Mucosa of rectum (tissue), 2 donors: Measurements from ENCODE around the gene KIAA1614.

Experiments used
- H3K27ac ChIP-seq, 2 donors: one replicate each; pipeline ENCODE4 v1.7.0; 2013; ENCODE audit warnings: inconsistent platforms in 2 of 2, low read depth in 2 of 2, low read length in 2 of 2
- H3K27me3 ChIP-seq, 2 donors: one replicate each; pipeline ENCODE4 v1.7.0; 2013; ENCODE audit warnings: low read length in 2 of 2; ENCODE audit not compliant: control insufficient read depth in 2 of 2, insufficient read depth in 2 of 2
- H3K36me3 ChIP-seq, 2 donors: one replicate each; pipeline ENCODE4 v1.7.0; 2013; ENCODE audit warnings: low read length in 2 of 2; ENCODE audit not compliant: control insufficient read depth in 2 of 2, insufficient read depth in 2 of 2
- H3K4me1 ChIP-seq, 2 donors: one replicate each; pipeline ENCODE4 v1.7.0; 2013; ENCODE audit warnings: low read length in 2 of 2, mild to moderate bottlenecking in 1 of 2; ENCODE audit not compliant: control insufficient read depth in 2 of 2, insufficient read depth in 2 of 2
- H3K4me3 ChIP-seq, 2 donors: one replicate each; pipeline ENCODE4 v1.7.0; 2013; ENCODE audit warnings: low read length in 2 of 2
- H3K9ac ChIP-seq, 2 donors: one replicate each; pipeline ENCODE4 v1.7.0; 2013; ENCODE audit warnings: low read length in 2 of 2, low read depth in 1 of 2, mild to moderate bottlenecking in 1 of 2
- H3K9me3 ChIP-seq, 2 donors: one replicate each; pipeline ENCODE4 v1.7.0; 2013; ENCODE audit warnings: low read length in 2 of 2; ENCODE audit not compliant: control insufficient read depth in 2 of 2
- donor health status: healthy.
- donor health status: Normal muscosa, but diverticular disease.

Gene KIAA1614

GRCh38 chr1:180949616-180950000, 36.9 kb downstream of the KIAA1614 start:
- Histone ChIP-seq H3K4me1 (peaks cover 6 to 9% of the 10 kb centered on the region in 2 donors), H3K9me3 (no peaks in the 10 kb centered on the region), H3K4me3 (no peak overlapping the region), H3K9ac (no peak overlapping the region), H3K27ac (no peak overlapping the region), H3K36me3 (peaks cover 4 to 11% of the 10 kb centered on the region in 2 donors), H3K27me3 (no peaks in the 10 kb centered on the region)

DNA sequence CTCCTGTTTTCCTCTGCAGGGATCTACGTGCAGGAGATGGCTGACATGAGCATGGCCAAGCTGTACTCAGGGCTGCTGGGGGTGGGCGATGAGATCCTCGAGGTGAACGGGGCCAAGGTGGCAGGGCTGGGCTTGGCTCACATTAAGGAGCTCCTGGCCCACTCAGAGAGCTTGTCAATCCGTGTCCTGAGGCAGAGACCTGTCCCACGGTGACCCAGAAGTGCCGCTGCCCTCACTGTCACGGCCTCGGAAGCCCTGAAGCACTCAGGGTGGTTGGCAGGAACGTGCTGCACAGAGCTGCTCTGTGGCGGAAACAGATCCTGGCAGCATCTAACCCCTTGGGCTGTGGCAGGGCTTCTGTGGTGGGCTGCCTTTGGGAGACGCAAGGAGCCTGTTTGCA, 37.6 kb downstream of the KIAA1614 start:
- H3K27ac ChIP-seq, result no peak overlapping the region
- H3K9me3 ChIP-seq, result no peaks in the 10 kb centered on the region
- peaks cover 7 to 9% of the 10 kb centered on the region in 2 donors for H3K4me1 ChIP-seq
- H3K27me3 ChIP-seq, result no peaks in the 10 kb centered on the region
- no peak overlapping the region for H3K4me3 ChIP-seq
- H3K36me3 ChIP-seq, result peaks cover 4 to 7% of the 10 kb centered on the region in 2 donors
- no peak overlapping the region for H3K9ac ChIP-seq

DNA sequence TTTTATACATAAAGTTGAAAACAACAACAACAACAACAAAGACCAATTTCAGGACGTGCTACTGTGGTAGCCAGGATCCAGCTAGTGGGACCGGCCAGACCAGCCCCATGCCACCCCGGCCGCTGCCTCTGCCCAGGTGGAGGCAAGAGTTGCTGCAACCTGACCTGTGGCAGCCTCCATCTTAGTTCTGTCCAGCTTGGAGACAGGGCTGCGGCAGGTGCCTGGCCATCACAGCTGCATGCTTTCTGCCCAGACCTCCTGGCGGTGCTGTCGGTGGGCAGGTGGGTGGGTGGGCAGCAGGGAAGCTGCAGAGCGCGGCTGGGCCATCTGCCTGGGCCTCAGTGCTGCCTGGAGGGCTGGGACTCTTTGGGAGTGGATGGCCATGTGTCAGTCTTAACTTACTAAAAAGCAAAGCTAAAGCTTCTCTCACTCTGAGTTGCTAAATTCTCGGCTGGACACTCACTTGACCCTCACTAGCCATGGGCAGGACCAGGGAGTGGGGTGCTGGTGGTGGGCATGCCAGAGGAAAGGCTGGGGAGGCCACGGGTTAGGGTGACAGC, 38.6 kb downstream of the KIAA1614 start:
- H3K9ac ChIP-seq, result no peak overlapping the region
- H3K27ac ChIP-seq, result no peak overlapping the region
- no peak overlapping the region for H3K4me3 ChIP-seq
- no peaks in the 10 kb centered on the region for H3K27me3 ChIP-seq
- H3K36me3 ChIP-seq, result peaks cover 2% of the 10 kb centered on the region in 2 donors
- H3K9me3 ChIP-seq, result no peaks in the 10 kb centered on the region
- peaks cover 7 to 9% of the 10 kb centered on the region in 2 donors for H3K4me1 ChIP-seq

GRCh38 chr1:180951836-180952656, 39.3 kb downstream of the KIAA1614 start:
- Histone ChIP-seq H3K4me3 (no peak overlapping the region), H3K27ac (no peak overlapping the region), H3K4me1 (peaks cover 7 to 9% of the 10 kb centered on the region in 2 donors), H3K9ac (no peak overlapping the region), H3K36me3 (peaks cover 0 to 2% of the 10 kb centered on the region in 2 donors), H3K27me3 (no peaks in the 10 kb centered on the region), H3K9me3 (no peaks in the 10 kb centered on the region)

- Histone ChIP-seq H3K9ac (no peak overlapping the region), H3K9me3 (no peaks in the 10 kb centered on the region), H3K4me1 (peaks cover 7 to 9% of the 10 kb centered on the region in 2 donors), H3K4me3 (no peak overlapping the region), H3K27ac (no peak overlapping the region), H3K27me3 (no peaks in the 10 kb centered on the region), H3K36me3 (peaks cover 0 to 2% of the 10 kb centered on the region in 2 donors)
These were observed 39.9 kb downstream of the KIAA1614 start for GRCh38 chr1:180952657-180953013.

DNA sequence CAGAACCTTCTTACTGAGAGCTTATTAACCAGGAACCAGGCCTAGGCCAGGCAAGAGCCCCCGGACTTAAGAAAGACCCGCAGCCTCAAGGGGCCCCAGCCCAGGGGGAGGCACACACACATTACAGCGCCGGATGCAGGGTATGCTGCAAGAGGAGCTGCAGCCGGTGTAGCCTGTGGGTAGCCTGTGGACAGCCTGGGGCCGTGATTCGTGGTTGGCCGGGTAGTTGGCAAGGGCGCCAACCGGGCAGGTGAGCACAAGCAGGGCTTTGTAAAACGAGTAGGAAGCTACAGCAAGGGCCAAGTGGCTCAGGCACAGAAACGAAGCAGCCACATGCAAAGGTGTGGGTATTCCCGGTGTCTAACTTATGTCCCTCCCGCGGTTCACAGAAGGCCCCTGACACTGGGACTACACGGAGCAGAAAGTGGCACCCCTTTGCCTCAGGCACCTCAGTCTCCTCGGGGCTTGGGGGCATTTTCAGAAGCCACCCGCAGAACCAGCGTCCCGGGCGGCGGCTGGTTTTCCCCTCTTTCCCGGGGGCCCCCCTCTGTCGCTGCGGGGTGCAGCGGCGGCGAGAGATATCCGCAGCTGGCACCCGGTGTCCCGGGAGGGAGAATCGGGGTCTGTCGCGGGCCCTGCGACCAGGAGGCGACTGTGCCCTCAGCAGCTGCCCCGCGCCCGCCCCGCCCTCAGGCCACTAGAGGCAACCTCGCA, 40.8 kb downstream of the KIAA1614 start:
- Histone ChIP-seq H3K27me3 (no peaks in the 10 kb centered on the region), H3K4me1 (peaks cover 7 to 9% of the 10 kb centered on the region in 2 donors), H3K4me3 (peak overlapping the region; percentile 64 to 66), H3K9ac (peak overlapping the region; percentile 14 to 72), H3K9me3 (no peaks in the 10 kb centered on the region), H3K27ac (peak overlapping the region in 1 of 2 donors; percentile 28), H3K36me3 (peaks cover 0 to 3% of the 10 kb centered on the region in 2 donors)

- Histone ChIP-seq H3K9me3 (no peaks in the 10 kb centered on the region), H3K27ac (peak overlapping the region; percentile 28 to 52), H3K9ac (peak overlapping the region; percentile 14 to 72), H3K27me3 (no peaks in the 10 kb centered on the region), H3K4me3 (peak overlapping the region; percentile 64 to 66), H3K36me3 (peaks cover 0 to 3% of the 10 kb centered on the region in 2 donors), H3K4me1 (peaks cover 7 to 9% of the 10 kb centered on the region in 2 donors)
These were observed 41.5 kb downstream of the KIAA1614 start for GRCh38 chr1:180954005-180954800.

DNA sequence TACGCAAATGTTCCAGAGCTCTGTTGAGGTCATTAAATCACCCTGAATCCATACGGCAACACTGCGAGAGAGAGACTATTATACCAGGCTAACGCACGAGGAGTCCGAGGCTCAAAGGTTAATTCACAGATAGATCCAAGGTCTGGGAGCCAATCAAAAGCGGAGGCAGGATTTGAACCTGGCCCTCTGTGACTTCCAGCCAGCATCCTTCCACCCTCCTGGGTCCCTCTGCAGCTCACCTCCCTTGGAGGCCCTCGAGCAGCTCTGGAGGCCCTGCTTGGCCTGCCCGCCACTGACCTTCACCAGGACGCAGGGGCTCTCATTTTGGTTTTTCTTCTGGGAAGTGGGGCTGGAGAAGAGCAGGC, 42.1 kb downstream of the KIAA1614 start:
- H3K9ac ChIP-seq, result peak overlapping the region in 1 of 2 donors; percentile 72
- peaks cover 7 to 9% of the 10 kb centered on the region in 2 donors for H3K4me1 ChIP-seq
- H3K4me3 ChIP-seq, result peak overlapping the region; percentile 64 to 66
- H3K36me3 ChIP-seq, result peaks cover 0 to 3% of the 10 kb centered on the region in 2 donors
- H3K9me3 ChIP-seq, result no peaks in the 10 kb centered on the region
- H3K27me3 ChIP-seq, result no peaks in the 10 kb centered on the region
- H3K27ac ChIP-seq, result peak overlapping the region; percentile 28 to 52

- H3K36me3 ChIP-seq, result peaks cover 0 to 2% of the 10 kb centered on the region in 2 donors
- no peaks in the 10 kb centered on the region for H3K9me3 ChIP-seq
- no peak overlapping the region for H3K4me3 ChIP-seq
- H3K27ac ChIP-seq, result no peak overlapping the region
- no peaks in the 10 kb centered on the region for H3K27me3 ChIP-seq
- peaks cover 7 to 9% of the 10 kb centered on the region in 2 donors for H3K4me1 ChIP-seq
- no peak overlapping the region for H3K9ac ChIP-seq
These were observed 43.4 kb downstream of the KIAA1614 start for GRCh38 chr1:180956028-180956640.
